ENCODE results near the gene PRKAG2. TPM values are rescaled to one million over a fixed set of nuclear protein-coding genes. Genes with fewer than 3 reads are reported as not detected.

PRKAG2 gene
- total RNA-seq, 1 donor from 2014 or later, result 20.6 TPM

GRCh38 chr7:151552352-151553028 is 324.4 kb downstream of the PRKAG2 start:
- Mint-ChIP-seq H3K9me3 (ENCODE audit: low read depth) (no peaks in the 10 kb centered on the region), H3K27ac (no peak overlapping the region), H3K27me3 (no peaks in the 10 kb centered on the region), H3K4me1 (ENCODE audit: low read depth) (peaks cover 8% of the 10 kb centered on the region), H3K36me3 (ENCODE audit: insufficient read depth) (peaks cover 4% of the 10 kb centered on the region), H3K4me3 (ENCODE audit: low read depth) (no peak overlapping the region)
- no peak for TF ChIP-seq CTCF (IDR thresholded peaks at IDR 0.05; ENCODE audit: unreplicated experiment)
- no peak for DNase-seq (ENCODE audit: low spot score, unreplicated experiment)

GRCh38 chr7:151551820-151552219 is 325.1 kb downstream of the PRKAG2 start:
- H3K4me3 Mint-ChIP-seq (ENCODE audit: low read depth), result no peak overlapping the region
- H3K27me3 Mint-ChIP-seq, result peaks cover 3% of the 10 kb centered on the region
- H3K4me1 Mint-ChIP-seq (ENCODE audit: low read depth), result peaks cover 8% of the 10 kb centered on the region
- H3K36me3 Mint-ChIP-seq (ENCODE audit: insufficient read depth), result peaks cover 2% of the 10 kb centered on the region
- H3K9me3 Mint-ChIP-seq (ENCODE audit: low read depth), result no peaks in the 10 kb centered on the region
- TF ChIP-seq CTCF (IDR thresholded peaks at IDR 0.05; ENCODE audit: unreplicated experiment), result no peak
- DNase-seq (ENCODE audit: low spot score, unreplicated experiment), result no peak
- no peak overlapping the region for H3K27ac Mint-ChIP-seq

- DNase-seq (ENCODE audit: low spot score, unreplicated experiment), result no peak
- Mint-ChIP-seq H3K9me3 (ENCODE audit: low read depth) (no peaks in the 10 kb centered on the region), H3K4me3 (ENCODE audit: low read depth) (no peak overlapping the region), H3K36me3 (ENCODE audit: insufficient read depth) (no peaks in the 10 kb centered on the region), H3K4me1 (ENCODE audit: low read depth) (peaks cover 8% of the 10 kb centered on the region), H3K27me3 (peaks cover 7% of the 10 kb centered on the region), H3K27ac (no peak overlapping the region)
- no peak for TF ChIP-seq CTCF (IDR thresholded peaks at IDR 0.05; ENCODE audit: unreplicated experiment)
Observed at GRCh38 chr7:151550656-151551286, 326.1 kb downstream of the PRKAG2 start.

GRCh38 chr7:151549644-151550043 is 327.3 kb downstream of the PRKAG2 start:
- Mint-ChIP-seq H3K27me3 (peaks cover 7% of the 10 kb centered on the region), H3K27ac (no peak overlapping the region), H3K4me1 (ENCODE audit: low read depth) (peaks cover 8% of the 10 kb centered on the region), H3K4me3 (ENCODE audit: low read depth) (no peak overlapping the region), H3K36me3 (ENCODE audit: insufficient read depth) (no peaks in the 10 kb centered on the region), H3K9me3 (ENCODE audit: low read depth) (no peaks in the 10 kb centered on the region)
- DNase-seq (ENCODE audit: low spot score, unreplicated experiment), result no peak
- no peak for TF ChIP-seq CTCF (IDR thresholded peaks at IDR 0.05; ENCODE audit: unreplicated experiment)

GRCh38 chr7:151549083-151549482 is 327.8 kb downstream of the PRKAG2 start:
- no peak for TF ChIP-seq CTCF (IDR thresholded peaks at IDR 0.05; ENCODE audit: unreplicated experiment)
- Mint-ChIP-seq H3K27me3 (peaks cover 7% of the 10 kb centered on the region), H3K27ac (no peak overlapping the region), H3K36me3 (ENCODE audit: insufficient read depth) (no peaks in the 10 kb centered on the region), H3K4me3 (ENCODE audit: low read depth) (no peak overlapping the region), H3K9me3 (ENCODE audit: low read depth) (no peaks in the 10 kb centered on the region), H3K4me1 (ENCODE audit: low read depth) (peaks cover 8% of the 10 kb centered on the region)
- no peak for DNase-seq (ENCODE audit: low spot score, unreplicated experiment)
